HPDE6-E6E7 (cell line): ENCODE results near the gene SEC61A1.

Source experiments
- DNase-seq: peaks from one replicate; pipeline ENCODE4 v3.0.0; 2011; ENCODE audit warnings: missing footprints; ENCODE audit errors: extremely low spot score

The SEC61A1 gene

DNA sequence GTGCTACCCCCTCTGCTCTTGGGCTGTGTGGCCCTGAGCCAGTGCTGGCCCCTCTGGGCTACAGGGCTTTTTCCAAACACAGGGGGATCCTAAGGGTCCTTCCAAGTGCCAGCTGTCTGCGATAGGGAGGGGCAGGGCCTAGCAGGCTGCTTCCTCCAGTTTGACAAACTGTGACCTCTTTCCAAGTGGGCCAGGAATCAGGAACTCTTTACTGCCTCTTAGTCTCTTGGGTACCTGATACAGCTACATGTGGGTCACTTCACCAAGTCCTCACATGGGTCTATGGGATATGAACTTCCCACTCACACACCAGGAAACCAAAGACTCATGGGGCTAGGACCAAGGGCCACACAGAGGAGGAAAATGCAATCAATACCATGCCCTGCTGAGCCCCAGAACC lies 25.4 kb downstream of the SEC61A1 start:
- DNase-seq = no peak

DNA sequence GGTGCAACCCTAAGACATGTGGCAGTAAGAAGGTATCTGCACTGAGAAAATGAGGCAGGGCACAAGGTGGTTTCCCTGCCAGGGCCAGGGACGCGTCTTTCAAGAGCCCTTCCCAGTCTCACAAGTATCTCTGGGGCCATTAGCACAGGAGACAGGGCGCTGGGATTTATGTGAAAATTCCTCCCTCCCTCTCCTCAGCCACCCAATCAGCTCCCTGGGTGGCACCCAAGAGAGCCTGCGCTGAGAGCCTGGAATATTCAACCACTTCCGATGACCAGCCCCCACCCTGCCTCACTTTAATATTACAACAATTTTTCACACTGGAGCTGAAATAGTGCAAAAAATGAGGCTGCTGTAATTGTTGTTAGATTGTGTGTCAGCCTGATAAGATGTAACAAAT lies 26.1 kb downstream of the SEC61A1 start:
- no peak for DNase-seq

DNA sequence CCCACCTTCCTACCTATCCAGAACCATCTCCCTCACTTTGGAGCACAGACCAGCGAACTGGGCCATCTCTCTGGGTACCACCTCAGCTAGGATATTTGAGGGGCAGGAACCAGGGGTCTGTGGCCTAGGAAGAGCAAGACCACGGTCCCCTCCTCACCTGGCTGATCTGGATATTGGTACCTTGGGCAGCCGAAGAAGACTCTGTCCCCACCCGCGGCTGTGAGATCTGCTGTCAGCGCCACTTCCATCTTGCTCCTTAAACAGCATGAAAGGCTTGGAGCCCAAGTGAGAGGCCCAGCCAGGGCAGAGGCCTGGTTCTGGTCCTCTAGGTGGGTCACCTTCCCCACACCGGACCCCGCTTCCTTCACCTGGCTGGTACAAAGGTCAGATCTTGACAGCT lies 26.6 kb downstream of the SEC61A1 start:
- DNase-seq = no peak

DNA sequence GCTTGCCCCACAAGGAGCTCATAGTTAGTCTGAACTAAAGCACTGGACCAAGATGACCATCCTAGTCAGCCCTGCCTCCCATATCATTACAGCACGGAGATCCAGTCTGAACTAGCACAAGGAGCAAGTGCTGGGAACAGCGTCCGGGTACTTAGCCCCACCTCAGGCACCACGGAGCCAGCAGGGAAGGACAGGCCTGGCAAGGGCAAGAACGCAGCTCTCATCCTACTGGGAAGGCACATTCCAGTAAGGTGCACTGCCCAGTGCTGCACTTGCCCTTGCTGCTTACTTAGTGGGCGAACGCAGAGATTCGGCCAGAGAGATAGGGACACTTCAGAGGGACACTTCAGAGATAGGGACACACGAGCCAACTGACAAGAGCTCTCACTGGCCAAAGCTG lies 27.6 kb downstream of the SEC61A1 start:
- no peak for DNase-seq

DNA sequence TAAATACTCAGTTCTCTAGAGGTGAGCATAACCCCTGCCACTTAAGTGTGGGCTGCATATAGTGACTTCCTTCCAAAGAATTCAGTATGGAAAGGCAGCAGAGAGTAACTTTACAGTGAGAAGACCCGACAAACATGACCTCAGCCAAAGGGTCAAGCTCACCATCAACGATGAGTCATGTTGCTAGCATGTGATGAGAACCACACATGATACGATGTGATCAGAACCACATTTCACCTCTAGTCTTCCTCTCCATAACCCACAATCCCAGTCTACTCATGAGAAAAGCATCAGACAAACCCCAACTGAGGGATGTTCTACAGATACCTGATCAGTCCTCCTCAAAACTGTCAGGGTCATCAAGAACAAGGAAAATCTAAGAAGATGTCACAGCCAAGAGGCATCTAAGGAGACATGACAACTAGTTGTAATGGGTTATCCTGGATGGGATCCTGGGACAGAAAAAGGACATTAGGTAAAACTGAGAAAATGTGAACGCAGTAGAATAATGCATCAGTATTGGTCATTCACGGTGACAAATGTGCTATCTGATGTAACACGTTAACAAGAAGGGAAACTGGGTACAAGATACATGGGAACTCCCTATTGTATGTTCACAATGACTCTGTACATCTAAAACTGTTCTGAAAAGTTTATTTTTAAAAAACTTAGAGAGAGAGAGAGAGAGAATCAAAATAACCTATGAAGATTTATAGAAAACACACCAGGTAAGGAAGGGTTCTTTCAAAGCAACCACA lies 28.3 kb downstream of the SEC61A1 start:
- DNase-seq = no peak

DNA sequence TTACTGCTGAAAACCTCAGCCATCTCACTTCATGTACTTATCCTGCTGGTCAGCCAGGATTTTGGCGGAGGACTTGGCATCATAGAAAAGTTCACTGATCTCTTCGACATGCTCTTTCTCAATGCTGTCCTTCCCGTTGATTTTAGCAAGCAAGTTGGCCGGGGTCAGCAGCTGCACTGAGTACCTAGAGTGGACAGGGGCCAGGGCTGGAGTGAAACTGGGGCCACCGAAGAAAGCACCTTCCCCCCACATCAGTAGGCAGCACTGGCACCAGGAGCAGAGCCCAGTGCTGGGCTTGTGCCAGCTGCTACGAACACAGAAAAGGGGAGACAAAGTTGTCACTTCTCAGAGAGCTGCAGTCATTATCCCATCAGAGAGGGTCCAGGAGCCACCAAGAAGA lies 29.0 kb downstream of the SEC61A1 start:
- no peak for DNase-seq

DNA sequence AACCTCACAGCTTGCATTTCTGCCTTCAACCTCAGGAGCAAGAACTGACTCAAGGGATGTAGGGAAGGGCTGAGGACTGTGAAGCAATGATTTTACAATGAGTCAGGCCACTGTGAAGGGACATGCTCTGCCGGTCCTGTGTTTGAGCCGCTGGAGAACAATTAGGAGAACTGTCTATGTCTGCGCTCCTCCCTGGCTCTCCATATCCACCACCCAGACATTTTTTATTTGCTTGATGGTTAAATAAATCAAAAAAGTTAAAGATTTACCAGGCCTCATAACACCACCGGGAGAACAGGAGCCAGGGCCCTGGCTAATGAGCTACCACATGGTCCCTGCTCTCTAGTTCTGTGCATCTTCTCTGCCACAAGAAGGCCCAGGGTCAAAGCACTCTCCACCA lies 29.6 kb downstream of the SEC61A1 start:
- no peak for DNase-seq

DNA sequence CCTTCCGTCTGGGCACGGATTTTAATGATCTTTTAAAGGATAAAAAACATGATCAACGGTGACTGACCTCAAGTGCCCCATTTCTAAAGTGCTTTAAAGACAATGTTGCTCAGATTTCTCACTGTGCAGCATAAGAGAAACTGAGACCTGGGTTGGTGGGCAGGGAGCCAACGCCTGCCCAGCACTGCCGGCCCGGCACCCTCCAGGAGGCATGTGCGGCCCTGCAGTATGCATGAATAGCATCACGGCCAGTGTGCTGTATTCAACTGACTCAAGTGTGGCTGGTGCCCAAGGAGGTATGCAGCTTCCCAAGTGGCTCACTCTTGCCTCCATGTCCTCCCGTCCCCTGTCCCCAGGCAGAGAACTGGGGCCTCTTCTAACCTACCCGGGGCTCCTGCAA lies 30.3 kb downstream of the SEC61A1 start:
- no peak for DNase-seq

DNA sequence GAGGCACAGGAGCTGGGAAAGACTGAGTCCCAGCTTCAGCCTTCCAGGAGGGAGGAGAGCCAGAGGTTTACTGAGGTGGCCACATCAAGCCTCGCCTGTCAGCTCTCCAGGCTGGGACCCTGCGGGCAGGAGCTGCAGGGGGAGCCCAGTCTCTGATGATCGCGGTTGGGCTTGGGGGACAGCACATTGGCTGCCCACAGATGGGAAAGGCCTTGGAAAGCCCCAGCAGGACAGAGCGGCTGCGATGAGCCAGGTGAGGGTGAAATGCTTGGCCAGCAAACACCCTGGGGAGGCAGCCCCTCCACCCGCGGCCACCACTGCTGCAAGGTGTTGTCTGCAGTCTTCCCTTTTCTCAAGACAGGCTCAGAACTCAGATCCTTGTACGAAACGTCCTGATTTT lies 31.2 kb downstream of the SEC61A1 start:
- DNase-seq = no peak

DNA sequence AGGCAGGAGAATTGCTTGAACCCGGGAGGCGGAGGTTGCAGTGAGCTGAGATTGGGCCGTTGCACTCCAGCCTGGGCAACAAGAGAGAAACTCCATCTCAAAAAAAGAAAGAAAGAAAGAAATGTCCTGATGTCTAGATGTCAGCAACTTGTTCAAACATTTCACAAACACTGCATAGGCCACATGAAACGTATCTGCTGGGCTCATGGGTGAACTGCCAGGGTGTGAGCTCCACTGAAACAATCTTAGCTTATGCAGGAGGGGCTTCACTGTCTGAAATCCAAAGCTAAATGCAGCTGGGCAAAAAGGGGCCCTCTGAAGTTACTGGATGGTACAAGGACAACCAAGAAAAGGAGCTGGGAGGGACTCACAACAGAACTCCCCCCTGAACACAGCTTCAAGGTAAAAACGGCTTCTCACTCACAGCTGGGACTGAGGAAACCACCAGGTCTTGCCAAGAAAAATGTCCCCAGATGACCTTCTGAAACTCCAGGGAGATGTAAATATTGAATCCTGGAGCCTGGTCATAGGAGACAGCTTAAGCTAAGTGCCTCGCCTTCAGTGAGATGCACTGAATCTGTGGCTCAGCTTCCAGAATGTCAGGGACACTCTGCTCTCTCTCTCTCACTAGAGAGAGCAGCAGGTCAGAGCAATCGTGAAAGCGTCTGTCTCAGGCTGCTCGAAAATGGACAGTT lies 31.9 kb downstream of the SEC61A1 start:
- DNase-seq = no peak

DNA sequence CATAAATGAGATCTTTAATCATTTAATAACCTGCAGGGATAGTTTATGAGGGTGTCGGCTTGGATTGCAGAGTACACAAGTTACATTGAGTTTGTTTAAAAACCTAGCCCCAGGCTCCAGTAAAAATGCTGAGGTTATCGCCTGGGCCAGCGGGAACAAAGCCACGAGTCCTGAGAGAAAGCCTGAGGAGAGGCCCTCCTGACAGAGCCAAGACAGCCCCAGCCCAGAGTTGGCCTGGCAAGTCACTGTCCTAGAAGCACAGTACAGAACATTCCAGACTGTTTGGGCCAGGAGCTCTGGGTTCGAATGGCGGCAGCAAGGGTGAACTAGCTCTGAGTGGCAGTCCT lies 32.4 kb downstream of the SEC61A1 start:
- DNase-seq = no peak

DNA sequence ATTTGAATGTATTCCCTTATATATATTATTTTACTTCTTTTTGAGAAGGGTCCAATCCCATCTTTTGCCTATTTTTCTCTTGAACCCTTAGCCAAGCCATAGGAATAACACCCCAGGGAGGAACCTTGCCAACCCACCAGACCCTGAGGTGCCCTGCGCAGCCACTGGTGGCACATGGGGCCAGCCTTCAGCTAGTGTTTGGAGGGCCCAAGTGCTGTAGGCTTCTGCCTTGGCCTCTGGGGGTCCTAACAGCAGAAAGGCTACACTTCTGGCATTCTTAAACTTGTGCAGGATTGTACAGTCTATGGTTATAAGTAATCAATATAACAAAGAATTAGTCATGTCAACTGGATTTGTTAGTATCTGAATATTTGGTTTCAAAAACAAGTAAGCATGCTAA lies 36.9 kb downstream of the SEC61A1 start:
- DNase-seq = no peak

DNA sequence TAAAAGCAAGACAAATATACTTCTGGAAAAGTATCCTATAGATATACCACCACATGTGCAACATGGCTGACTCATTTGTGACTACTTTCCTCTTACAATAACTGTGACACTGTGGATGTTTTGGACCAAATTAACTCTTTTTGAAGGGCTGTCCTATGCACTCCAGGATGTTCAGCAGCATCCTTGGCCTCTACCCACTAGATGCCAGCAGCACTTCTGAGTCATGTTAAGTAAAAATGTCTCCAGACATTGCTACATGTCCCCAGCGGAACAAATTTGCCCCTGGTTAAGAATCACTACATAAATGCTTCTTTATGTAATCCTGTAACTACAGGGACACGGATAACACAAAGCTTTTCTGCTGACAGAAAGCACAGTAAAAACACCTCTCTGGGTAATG lies 39.3 kb downstream of the SEC61A1 start:
- no peak for DNase-seq

DNA sequence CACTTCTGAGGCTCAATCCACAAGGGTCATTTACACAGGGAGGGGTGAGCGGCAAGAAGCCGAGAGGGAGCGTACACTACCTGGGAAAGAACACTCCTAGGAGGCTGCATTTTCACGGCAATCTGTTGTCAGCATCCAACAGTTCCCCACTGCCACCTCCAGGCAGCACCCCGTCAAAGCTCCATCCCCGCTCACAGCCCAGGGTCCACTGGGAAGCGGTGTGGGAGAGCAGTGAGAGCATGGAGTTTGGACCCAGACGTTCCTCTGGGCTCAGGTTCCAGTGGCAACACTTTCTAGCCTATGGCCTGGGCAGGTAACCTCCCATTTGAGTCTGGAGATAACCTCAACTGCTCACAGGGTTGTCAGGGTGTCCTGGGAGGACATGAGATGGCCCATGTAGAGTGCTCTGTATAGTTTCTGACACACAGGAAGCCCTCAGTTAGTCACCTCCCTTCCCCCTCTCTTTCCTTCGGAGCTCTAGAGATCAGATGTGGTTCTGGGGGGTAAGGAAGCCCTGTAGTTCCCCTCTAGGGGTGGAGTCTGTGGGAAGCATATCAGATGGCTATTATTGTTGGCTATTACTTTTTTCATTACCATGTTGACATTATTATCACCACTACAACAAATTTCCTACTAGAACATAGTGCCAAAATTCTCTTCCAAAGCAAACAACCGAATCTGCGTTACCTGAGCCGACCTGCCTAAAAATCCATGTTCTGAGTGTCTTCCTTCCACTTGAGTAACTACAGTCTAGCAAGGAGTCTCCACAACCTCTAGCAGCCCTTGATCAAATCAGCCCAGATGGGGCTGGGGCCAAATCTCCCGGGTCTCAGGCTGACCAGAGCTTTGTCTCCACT lies 42.3 kb downstream of the SEC61A1 start:
- DNase-seq = no peak

DNA sequence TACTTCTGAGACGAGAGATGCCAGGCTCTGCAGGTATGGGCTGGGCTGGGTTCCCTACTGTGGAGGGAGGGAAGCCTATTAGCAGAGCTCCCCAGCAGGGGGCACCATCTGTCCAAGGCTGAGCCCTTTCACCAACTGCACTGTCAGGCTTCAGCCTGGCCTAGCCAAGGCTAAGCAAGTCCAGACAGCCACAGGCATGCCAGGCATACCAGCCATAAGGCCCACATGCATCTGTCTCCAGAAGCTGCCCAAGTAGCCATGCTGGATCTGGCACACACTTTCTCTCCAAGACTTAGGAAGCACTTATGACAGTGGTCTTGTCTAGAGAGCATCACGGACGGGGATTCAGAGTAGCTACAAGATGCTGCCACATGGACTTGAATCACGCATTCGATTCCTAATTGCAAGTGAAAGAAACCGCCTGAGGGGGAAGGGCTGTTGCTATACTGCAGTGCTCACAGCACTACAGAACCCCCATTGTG lies 43.0 kb downstream of the SEC61A1 start:
- peak; percentile 95 for DNase-seq

DNA sequence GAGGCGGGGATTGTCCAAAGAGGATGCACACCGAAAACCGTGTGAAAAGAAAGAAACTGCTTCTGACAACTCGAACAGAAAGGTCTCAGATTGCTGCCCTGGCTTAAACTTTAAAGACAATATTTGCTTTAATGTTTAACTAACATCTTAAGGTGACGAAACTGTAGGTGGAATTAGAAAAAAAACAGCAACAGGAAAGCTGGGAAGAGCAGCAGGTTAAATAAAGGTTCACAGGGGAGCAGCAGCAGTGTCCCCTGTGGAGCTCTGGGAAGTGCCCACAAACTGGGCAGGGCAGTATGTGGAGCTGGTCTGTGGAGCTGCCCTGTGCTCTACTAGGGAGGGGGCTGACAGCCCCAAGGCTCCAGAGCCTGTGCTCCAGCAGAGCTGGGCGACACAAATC lies 46.0 kb downstream of the SEC61A1 start:
- DNase-seq = no peak

DNA sequence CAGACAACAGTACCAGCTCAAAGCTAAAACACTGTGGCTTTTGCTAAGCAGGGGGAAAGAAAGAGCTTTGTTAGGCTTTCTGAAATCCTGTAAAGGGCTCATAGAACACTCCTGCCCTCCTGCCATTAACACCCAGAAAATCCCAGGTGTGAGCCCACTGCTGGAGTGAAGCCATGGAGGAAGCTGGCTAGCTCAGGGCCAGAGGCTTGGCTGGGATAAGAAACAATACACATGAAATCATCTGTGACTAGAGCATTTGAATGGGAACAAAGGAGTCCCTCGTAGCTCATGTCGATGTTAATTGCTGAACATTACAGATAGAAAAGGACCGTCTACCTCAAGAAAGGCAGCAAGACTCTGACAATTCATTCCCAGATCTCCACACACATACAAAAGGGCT lies 47.9 kb downstream of the SEC61A1 start:
- DNase-seq = no peak

DNA sequence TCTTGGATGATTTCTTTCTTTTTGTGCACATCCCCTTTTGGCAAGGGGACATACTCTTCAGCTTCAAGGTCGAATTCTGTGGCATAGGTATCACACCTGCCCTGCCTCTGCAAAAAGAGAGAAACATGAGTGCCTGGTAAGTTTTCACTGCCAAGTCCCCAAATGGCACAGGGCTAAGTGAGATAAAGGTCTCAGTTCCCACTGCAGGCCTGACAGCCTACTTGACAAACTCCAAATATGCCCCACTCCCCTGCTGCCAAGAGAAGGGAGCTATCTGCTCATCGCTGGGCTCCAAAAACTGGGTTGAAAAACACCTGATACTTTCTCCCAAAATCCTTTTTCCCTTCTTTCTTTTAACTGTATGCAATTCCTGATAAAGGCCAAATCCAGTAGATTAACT lies 48.4 kb downstream of the SEC61A1 start:
- no peak for DNase-seq

DNA sequence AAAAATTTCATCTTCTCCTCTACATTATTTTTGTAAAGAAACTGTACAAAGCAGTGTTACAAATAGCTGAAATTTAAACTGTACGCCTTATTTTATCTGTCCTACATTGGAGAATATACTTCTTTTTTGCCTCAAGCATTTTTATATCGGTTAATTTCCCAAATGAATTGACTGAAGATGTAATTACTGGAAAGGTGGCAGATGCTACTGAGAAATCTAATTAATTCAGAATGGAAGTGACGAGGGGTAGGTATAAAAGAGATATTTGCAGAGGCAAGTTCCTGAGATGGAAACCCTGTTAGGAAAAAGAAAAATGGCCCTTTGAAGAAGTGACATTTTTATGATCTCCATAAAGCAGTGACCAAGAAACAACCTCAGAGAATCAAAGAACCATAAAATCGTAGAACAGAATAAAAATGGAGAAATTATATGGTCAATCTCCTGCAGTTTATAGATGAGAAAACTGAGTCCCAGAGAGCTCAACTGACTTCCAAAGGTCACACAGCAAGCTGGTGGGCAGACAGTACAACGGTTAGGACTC lies 51.0 kb downstream of the SEC61A1 start:
- no peak for DNase-seq

DNA sequence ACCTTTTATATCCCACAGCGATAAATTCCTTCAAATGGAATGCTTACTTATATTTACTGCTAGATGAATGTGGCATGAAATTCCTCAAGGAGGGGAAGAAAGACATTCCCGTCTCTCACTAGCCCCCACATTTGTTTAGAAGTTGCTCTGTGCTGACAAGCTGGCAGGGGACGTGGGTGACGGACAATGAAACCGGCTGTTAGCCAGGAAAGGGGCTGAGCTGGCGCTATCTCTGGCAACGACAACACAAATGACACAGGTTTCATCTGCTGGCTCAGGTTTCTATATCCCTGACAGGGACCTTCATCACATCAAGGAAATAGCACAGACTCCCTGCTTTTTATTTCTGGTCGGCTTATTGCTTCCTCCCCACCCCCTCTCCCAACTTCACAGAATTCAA lies 55.6 kb downstream of the SEC61A1 start:
- no peak for DNase-seq

DNA sequence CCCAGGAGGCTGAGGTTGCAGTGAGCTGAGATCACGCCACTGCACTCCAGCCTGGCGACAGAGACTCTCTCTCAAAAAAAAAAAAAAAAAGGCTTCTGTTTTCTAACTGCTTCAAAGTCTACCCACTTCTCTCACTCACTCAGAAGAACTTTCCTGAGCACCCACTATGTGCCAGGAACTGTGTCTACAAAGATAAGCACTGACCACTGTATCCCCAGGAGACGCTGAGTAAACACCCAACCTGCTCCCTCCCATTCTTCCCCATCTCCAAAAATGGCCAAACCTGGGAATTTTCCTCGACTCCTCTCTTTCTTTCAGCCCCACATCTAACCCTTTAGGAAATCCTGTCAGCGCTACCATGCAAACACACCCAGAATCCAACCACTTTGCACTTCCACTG lies 58.9 kb downstream of the SEC61A1 start:
- no peak for DNase-seq

DNA sequence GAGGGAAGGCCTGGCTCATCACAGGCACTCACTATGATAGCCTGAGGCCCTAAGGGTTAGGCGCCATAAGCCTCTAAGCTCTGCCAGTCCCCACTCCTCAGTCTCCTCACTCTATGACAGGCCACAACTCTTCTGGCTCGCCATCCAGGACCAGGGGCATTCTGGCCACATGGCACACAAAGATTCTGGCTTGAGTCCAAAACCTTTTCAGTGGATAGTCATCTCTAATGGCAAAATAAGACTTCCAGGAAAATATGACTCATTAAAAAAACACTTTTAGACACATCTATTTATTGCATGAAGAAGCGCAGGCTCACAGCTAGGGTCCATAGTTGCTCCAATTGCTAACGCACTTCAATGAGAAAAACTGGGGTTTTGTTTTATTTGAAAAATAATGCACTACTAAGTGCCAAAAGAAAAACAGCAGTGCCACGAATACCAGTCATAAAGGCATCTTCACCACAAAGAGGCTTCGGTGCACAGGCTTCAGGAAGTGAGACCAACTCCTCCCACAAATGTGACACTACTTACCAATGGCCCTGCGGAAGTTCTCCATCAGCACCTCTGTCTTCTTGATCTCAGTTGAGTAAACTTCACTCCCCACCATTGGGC lies 60.2 kb downstream of the SEC61A1 start:
- DNase-seq = peak; percentile 42
